B cell (primary cell): ENCODE measurements around the gene IKZF3. TPM values are rescaled to one million over a fixed set of nuclear protein-coding genes. Genes with fewer than 3 reads are reported as not detected.

ENCODE experiments used
- ATAC-seq: fragments of 200-7000 bp; cut with Tn5 transposase; one replicate; pipeline ENCODE4 v1.10.0; 2021; ENCODE audit warnings: low read depth, mild to moderate bottlenecking, moderate number of reproducible peaks, moderate library complexity
- CTCF ChIA-PET: fragments of 350-600 bp; sonication (Branson Sonifier 250); formaldehyde crosslinking; loops from one replicate; lab custom pipeline; 2021; ENCODE audit warnings: antibody characterized with exemption, inconsistent platforms; lab: Charles Lee
- POLR2A ChIA-PET: fragments of 350-600 bp; sonication (Branson Sonifier 250); formaldehyde crosslinking; loops from one replicate; lab custom pipeline; 2021; ENCODE audit warnings: antibody characterized with exemption; lab: Charles Lee
- DNase-seq: peaks from one replicate; pipeline ENCODE4 v3.0.0; 2013
- H2AFZ ChIP-seq: 2 replicates; pipeline ENCODE4 v1.6.1; 2012; ENCODE audit warnings: mild to moderate bottlenecking, low read depth, low read length; ENCODE audit not compliant: insufficient read depth, poor library complexity, severe bottlenecking
- H3K27ac ChIP-seq, 2 donors: 1 replicate in 1 of 2; 2 replicates in 1 of 2; pipeline ENCODE4 v1.5.1; 2012 to 2013; ENCODE audit warnings: low read length in 2 of 2, mild to moderate bottlenecking in 2 of 2, moderate library complexity in 1 of 2
- H3K27me3 ChIP-seq, 4 experiments: fragments of 200-600 bp in 1 of 4; sonication (generic) in 1 of 4; replicated peaks in 1 of 4; 1 replicate in 2 of 4; 2 replicates in 2 of 4; pipeline versions ENCODE4 v1.6.1 to v1.7.0; 2013 to 2016; ENCODE audit warnings: low read length in 3 of 4, mild to moderate bottlenecking in 2 of 4, mixed read lengths in 1 of 4, moderate library complexity in 1 of 4; ENCODE audit not compliant: insufficient read depth in 4 of 4, control insufficient read depth in 3 of 4; ENCODE audit errors: control extremely low read depth in 1 of 4
- H3K36me3 ChIP-seq, 2 experiments: replicated peaks in 1 of 2; 1 replicate in 1 of 2; 2 replicates in 1 of 2; pipeline versions ENCODE4 v1.6.1 to v1.7.1; 2013; ENCODE audit warnings: low read length in 1 of 2; ENCODE audit not compliant: insufficient read depth in 2 of 2, control insufficient read depth in 1 of 2; ENCODE audit errors: control extremely low read depth in 1 of 2, extremely low read depth in 1 of 2
- H3K4me1 ChIP-seq, 2 donors: fragments of 200-600 bp in 1 of 2; sonication (generic) in 1 of 2; 1 replicate in 1 of 2; 2 replicates in 1 of 2; pipeline versions ENCODE4 v1.5.1 to v1.6.1; 2013 to 2017; ENCODE audit warnings: low read length in 2 of 2; ENCODE audit not compliant: control insufficient read depth in 2 of 2, insufficient read depth in 2 of 2
- H3K4me2 ChIP-seq: replicated peaks from 2 replicates; pipeline ENCODE3; 2012; ENCODE audit warnings: mild to moderate bottlenecking, low read depth, low read length; ENCODE audit not compliant: poor library complexity, severe bottlenecking
- H3K4me3 ChIP-seq, 5 experiments: fragments of 200-600 bp in 1 of 5; sonication (generic) in 1 of 5; 1 replicate in 3 of 5; 2 replicates in 2 of 5; pipeline versions ENCODE4 v1.5.1 to v1.7.0; 2011 to 2016; ENCODE audit warnings: low read length in 4 of 5, mild to moderate bottlenecking in 4 of 5, low read depth in 2 of 5, control low read depth in 1 of 5, moderate library complexity in 1 of 5; ENCODE audit not compliant: insufficient read depth in 1 of 5; ENCODE audit errors: control extremely low read depth in 1 of 5, extremely low read depth in 1 of 5
- H3K79me2 ChIP-seq: fragments of 200-600 bp; sonication (generic); one replicate; pipeline ENCODE4 v1.6.0; 2016; ENCODE audit warnings: low read length; ENCODE audit not compliant: control insufficient read depth, insufficient read depth
- H3K9ac ChIP-seq: fragments of 200-600 bp; sonication (generic); 2 replicates; pipeline ENCODE4 v1.6.1; 2017; ENCODE audit warnings: mild to moderate bottlenecking, low read length, moderate library complexity
- H3K9me3 ChIP-seq, 3 donors: one replicate each; pipeline versions ENCODE4 v1.6.1 to v1.7.1; 2013; ENCODE audit warnings: low read length in 2 of 3; ENCODE audit not compliant: control insufficient read depth in 2 of 3, insufficient read depth in 1 of 3; ENCODE audit errors: control extremely low read depth in 1 of 3
- H4K20me1 ChIP-seq: 2 replicates; pipeline ENCODE4 v1.6.0; 2012; ENCODE audit warnings: mild to moderate bottlenecking, low read length; ENCODE audit not compliant: insufficient read depth, control insufficient read depth, poor library complexity, severe bottlenecking
- H3K27ac Mint-ChIP-seq: one replicate; pipeline ENCODE4 v1.8.0; 2021; ENCODE audit warnings: mixed read lengths
- H3K27me3 Mint-ChIP-seq: one replicate; pipeline ENCODE4 v1.8.0; 2021; ENCODE audit warnings: mixed read lengths
- H3K4me1 Mint-ChIP-seq: one replicate; pipeline ENCODE4 v1.8.0; 2021; ENCODE audit warnings: mixed read lengths
- H3K4me3 Mint-ChIP-seq: one replicate; pipeline ENCODE4 v1.8.0; 2021; ENCODE audit warnings: mixed read lengths
- H3K9me3 Mint-ChIP-seq: one replicate; pipeline ENCODE4 v1.8.0; 2022; ENCODE audit warnings: mixed read lengths; ENCODE audit not compliant: insufficient read depth
- EZH2 ChIP-seq: IDR thresholded peaks from 2 replicates; pipeline ENCODE4 v1.6.1; 2012; ENCODE audit warnings: borderline replicate concordance, low read depth, mild to moderate bottlenecking, moderate library complexity, low read length; ENCODE audit not compliant: insufficient read depth, poor library complexity, severe bottlenecking
- WGBS: methylation state at CpG from one replicate; pipeline ENCODE4 v1.1.5; 2013; ENCODE audit warnings: missing lambda C conversion rate; ENCODE audit not compliant: insufficient coverage; 5-methylcytosine and 5-hydroxymethylcytosine counted together
- intact Hi-C: fragments of 100-400 bp; cut with micrococcal nuclease; formaldehyde crosslinking; loops from one replicate; pipeline ENCODE4 v1.10.0; 2022
- polyA plus RNA-seq: library from polyadenylated mRNA; depleted of rRNA; stranded (reverse); fragments of >200 nt; gene quantifications from 2 replicates; pipeline ENCODE4 v1.2.3, GENCODE V29; 2012
- total RNA-seq, 2 donors: library from RNA; stranded (reverse); fragments of 120-200 nt in 1 of 2; gene quantifications; 1 replicate in 1 of 2; 2 replicates in 1 of 2; pipeline versions ENCODE4 v1.2.3 to v1.2.4, GENCODE V29; 2013 to 2022
- TF ChIP-seq, protein P1 (sequence below): fragments of 200-600 bp; IDR thresholded peaks from one replicate; pipeline ENCODE4 v1.8.0; 2022; ENCODE audit warnings: antibody characterized with exemption, mild to moderate bottlenecking

The IKZF3 gene
- total and polyA plus RNA-seq, 2 donors (not counting 1 experiment from before 2014, with no cell fraction given): 63.0 to 178 TPM

DNA sequence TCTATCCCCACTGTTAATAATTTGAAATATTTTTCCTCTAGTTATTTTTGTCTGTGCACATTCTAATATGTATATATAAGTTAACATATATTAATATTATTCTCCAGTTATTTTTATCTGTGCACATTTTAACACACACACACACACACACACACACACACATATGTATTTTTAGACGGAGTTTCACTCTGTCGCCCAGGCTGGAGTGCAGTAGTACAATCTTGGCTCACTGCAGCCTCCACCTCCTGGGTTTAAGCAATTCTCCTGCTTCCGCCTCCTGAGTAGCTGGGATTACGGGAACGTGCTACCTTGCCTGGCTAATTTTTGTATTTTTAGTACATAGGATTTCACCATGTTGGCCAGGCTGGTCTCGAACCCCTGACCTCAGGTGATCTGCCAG is 146.5 kb downstream of the IKZF3 start:
- Histone ChIP-seq H3K4me2 (no peak overlapping the region), H3K4me3 (no peak overlapping the region), H2AFZ (no peak overlapping the region), H3K27ac (no peak overlapping the region), H3K27me3 (no peaks in the 10 kb centered on the region), H3K79me2 (no peaks in the 10 kb centered on the region), H3K4me1 (no peaks in the 10 kb centered on the region), H3K36me3 (no peaks in the 10 kb centered on the region), H4K20me1 (no peaks in the 10 kb centered on the region), H3K9ac (no peak overlapping the region), H3K9me3 (no peaks in the 10 kb centered on the region)
- H3K9me3 Mint-ChIP-seq: no peaks in the 10 kb centered on the region
- no peak for TF ChIP-seq EZH2
- TF ChIP-seq, protein P1, sequence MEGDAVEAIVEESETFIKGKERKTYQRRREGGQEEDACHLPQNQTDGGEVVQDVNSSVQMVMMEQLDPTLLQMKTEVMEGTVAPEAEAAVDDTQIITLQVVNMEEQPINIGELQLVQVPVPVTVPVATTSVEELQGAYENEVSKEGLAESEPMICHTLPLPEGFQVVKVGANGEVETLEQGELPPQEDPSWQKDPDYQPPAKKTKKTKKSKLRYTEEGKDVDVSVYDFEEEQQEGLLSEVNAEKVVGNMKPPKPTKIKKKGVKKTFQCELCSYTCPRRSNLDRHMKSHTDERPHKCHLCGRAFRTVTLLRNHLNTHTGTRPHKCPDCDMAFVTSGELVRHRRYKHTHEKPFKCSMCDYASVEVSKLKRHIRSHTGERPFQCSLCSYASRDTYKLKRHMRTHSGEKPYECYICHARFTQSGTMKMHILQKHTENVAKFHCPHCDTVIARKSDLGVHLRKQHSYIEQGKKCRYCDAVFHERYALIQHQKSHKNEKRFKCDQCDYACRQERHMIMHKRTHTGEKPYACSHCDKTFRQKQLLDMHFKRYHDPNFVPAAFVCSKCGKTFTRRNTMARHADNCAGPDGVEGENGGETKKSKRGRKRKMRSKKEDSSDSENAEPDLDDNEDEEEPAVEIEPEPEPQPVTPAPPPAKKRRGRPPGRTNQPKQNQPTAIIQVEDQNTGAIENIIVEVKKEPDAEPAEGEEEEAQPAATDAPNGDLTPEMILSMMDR: no peak
- H3K27me3 Mint-ChIP-seq: no peaks in the 10 kb centered on the region
- H3K27ac Mint-ChIP-seq: no peak overlapping the region
- WGBS: 86% methylated on average over 5 of the region's 6 CpGs
- no peak for DNase-seq
- intact Hi-C loops: no loop called here
- CTCF ChIA-PET: interaction anchor here (1.2 kb wide), 1 partner anchor 129 kb away, joined by 3 read pairs; no protein-coding TSS in a partner anchor
- H3K4me3 Mint-ChIP-seq: no peak overlapping the region
- H3K4me1 Mint-ChIP-seq: no peaks in the 10 kb centered on the region
- ATAC-seq: no peak
- POLR2A ChIA-PET: no interaction called here

- WGBS: 98% methylated on average over 9 of the region's 11 CpGs
- Mint-ChIP-seq H3K4me3 (no peak overlapping the region), H3K27ac (no peak overlapping the region), H3K27me3 (no peaks in the 10 kb centered on the region), H3K4me1 (no peaks in the 10 kb centered on the region), H3K9me3 (no peaks in the 10 kb centered on the region)
- POLR2A ChIA-PET: no interaction called here
- Histone ChIP-seq H4K20me1 (no peaks in the 10 kb centered on the region), H3K4me1 (no peaks in the 10 kb centered on the region), H3K4me2 (no peak overlapping the region), H3K9me3 (no peaks in the 10 kb centered on the region), H3K27ac (no peak overlapping the region), H2AFZ (no peak overlapping the region), H3K79me2 (no peaks in the 10 kb centered on the region), H3K27me3 (no peaks in the 10 kb centered on the region), H3K36me3 (no peaks in the 10 kb centered on the region), H3K4me3 (no peak overlapping the region), H3K9ac (no peak overlapping the region)
- intact Hi-C loops: no loop called here
- CTCF ChIA-PET: no interaction called here
- no peak for DNase-seq
- no peak for ATAC-seq
- TF ChIP-seq, protein P1: no peak
- TF ChIP-seq EZH2: no peak
Observed at GRCh38 chr17:39716879-39717536, 147.1 kb downstream of the IKZF3 start.
